ENCODE measurements around the gene GBA2.

The GBA2 gene

DNA sequence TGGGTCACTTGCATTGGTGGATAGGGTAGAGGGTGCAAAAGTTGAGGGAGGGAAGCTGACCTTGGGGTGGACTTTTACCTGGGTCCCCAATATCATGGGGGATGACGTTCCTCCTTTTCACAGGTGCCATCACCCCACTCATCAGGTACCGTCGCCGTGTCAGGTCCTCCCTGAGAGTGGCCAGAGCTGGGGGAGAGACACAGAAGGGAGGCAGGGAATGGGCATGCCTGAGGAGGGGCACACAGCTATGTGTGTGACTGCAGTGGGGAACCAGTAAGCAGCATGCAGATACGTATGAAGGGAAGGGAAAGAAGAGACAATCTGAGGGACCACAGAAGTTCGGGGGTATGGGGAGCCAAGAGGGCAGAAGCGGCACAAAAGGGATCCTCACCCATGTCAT lies 10.1 kb downstream of the GBA2 start:
- no peak for FAIRE-seq
- DNase-seq (ENCODE audit: low spot score): no peak

DNA sequence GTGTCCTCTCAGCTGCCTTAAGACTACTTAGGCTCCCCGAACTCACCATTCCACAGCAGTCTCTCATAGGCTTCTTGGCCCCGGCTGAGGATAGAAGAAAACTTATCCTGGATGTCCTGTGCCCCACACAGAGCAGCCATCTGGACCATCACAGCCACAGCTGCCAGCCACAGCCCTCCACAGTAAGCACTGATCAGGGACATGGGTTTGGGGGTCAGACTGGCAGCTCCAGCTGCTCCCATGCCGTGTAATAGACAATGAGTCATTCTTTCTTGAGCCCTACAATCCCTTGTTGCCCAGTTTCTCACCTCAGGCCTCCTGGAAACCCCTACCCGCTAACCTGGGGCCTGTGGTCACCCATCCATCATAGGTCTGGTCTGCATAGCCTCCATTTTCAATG lies 10.8 kb downstream of the GBA2 start:
- DNase-seq (ENCODE audit: low spot score): no peak
- FAIRE-seq: no peak

DNA sequence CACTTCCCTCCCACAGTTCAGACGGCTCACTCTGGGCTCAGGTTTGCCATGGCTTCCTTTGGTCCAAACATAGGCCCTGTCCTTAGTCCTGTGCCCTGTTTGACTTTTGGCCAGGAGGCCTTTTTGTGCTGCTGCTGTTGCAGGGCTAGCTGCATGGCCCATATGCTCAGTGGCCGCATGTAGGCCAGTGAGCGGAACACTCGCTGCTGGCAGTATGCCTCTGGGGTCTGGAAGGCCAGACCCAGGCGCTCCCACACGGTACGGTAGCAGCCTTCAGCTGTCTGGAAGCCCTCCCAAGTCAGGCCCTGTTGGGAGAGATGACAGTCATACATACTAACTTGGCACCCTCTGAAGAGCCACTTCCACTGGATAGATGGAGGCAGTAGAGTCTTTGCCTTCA lies 11.9 kb downstream of the GBA2 start:
- FAIRE-seq (no peak), DNase-seq (ENCODE audit: low spot score) (no peak)

DNA sequence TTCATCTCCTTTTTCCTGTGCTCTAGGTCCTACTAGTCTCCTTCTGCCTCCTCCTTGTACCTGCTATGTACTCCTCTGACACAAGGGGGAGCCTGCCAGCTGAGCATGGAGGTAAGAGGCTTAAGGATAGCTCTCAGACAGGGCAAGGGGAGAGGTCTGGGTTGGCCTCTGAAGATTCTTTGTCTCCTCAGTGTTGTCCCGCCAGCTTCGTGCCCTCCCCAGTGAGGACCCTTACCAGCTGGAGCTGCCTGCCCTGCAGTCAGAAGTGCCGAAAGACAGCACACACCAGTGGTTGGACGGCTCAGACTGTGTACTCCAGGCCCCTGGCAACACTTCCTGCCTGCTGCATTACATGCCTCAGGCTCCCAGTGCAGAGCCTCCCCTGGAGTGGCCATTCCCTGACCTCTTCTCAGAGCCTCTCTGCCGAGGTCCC lies 12.8 kb downstream of the GBA2 start:
- FAIRE-seq (no peak), DNase-seq (ENCODE audit: low spot score) (peak; percentile 57)

DNA sequence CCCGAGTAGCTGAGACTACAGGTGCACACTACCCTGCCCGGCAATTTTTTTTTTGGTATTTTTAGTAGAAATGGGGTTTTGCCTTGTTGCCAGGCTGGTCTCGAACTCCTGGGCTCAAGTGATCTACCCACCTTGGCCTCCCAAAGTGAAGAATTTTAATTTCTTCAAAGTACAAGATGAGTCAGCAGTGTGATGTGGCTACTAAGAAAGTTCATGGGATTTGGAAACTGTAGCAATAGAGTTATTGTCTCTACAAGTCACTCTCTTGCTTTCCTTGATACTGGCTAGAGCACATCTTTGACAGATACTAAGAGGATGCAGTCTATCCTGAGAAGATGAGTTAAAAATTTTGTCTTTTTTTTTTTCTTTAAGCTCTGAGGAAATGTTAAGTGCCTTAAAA lies 14.9 kb downstream of the GBA2 start:
- DNase-seq (ENCODE audit: low spot score) (no peak), FAIRE-seq (no peak)

DNA sequence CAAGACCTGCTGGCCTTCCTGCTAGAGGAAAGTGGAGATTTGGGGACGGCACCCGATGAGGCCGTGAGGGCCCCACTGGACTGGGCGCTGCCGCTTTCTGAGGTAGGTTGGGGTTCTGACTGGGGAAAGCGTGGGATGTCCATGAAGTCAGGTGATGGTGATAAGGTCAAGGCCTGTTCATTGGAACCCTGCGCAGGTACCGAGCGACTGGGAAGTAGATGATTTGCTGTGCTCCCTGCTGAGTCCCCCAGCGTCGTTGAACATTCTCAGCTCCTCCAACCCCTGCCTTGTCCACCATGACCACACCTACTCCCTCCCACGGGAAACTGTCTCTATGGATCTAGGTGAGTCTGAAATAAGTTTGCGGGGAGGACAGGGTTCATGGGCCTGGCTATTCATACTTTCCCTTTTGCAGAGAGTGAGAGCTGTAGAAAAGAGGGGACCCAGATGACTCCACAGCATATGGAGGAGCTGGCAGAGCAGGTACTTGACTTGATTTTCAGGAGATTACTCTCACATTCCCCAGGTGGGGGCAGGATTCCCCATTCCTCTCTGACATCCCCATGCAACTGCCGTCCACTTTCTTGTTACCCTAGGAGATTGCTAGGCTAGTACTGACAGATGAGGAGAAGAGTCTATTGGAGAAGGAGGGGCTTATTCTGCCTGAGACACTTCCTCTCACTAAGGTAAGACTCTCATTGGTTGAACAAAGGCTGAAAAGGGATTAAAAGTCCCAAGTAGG lies 16.1 kb downstream of the GBA2 start:
- DNase-seq (ENCODE audit: low spot score) (peak; percentile 68), FAIRE-seq (peak; percentile 7)

DNA sequence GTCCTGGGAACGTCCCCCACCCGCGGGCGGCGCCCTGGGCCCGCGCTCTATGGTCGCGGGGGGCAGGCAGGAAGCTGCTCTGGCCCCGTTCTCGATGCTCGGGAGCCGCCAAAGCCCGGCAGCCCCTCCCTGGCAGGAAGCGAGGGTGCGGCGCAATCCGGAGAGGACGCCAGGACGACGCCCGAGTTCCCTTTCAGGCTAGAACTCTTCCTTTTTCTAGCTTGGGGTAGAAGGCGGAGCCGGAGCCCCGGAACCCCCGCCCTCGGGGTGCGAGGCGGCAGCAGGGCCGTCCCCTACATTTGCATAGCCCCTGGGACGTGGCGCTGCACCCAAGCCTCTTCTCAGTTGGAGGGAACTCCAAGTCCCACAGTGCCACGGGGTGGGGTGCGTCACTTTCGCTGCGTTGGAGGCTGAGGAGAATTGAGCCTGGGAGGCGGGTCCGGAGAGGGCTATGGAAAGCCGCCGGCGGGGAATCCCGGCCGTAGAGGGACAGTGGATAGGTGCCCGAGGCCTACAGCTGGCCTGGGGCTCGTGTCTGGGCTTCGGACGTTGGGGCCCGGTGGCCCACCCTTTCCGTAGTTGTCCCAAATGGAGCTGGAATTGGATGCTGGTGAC lies 16.7 kb downstream of the GBA2 start, which contains the start of the genes CREB3 and TLN1:
TSS of gene CREB3 (plus strand) at position 482 of the 615 bp plus-strand sequence. CDS start at position 589, 107 bp downstream.
TSS of gene TLN1 (minus strand) at position 11 of the 615 bp plus-strand sequence. CDS start 6,501 bp downstream, outside the sequence.
- peak; percentile 83 for FAIRE-seq
- DNase-seq (ENCODE audit: low spot score): peak; percentile 93

DNA sequence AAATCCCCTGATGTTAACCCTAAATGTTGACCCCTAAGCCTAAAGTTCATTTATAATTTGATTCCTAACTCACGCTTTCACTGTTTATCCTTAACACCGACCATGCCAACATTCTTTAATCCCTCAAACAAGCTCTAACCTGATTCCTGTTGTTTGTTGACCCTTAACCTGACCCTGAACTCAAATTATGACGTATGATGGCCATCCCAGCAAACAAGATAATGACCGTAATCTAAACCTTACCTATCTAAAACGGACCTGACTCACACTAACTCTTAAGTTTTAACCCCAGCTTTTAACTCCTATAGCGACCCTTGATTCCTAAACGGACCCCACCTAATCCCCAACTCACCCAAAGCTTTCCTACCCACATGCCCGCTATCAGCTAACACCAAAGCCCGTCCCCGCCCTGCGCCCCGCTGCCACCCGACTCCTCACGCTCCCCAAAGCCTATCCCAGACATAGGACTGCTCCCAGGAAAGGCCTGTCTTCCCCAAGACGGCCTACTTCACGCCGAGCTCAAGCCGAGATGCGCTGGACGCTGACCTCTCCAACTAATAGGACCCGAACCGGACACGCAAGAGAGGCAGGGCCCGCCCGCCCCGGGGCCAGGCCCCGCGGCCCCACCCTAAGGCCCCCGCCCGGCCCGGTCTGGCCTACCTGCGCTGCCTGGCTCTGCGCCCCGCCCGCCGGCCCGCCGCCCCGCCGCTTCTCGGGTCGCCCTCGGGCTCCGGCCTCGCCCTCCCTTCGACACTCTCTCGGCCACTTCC lies 17.4 kb downstream of the GBA2 start:
- DNase-seq (ENCODE audit: low spot score) (peak; percentile 16), FAIRE-seq (no peak)

DNA sequence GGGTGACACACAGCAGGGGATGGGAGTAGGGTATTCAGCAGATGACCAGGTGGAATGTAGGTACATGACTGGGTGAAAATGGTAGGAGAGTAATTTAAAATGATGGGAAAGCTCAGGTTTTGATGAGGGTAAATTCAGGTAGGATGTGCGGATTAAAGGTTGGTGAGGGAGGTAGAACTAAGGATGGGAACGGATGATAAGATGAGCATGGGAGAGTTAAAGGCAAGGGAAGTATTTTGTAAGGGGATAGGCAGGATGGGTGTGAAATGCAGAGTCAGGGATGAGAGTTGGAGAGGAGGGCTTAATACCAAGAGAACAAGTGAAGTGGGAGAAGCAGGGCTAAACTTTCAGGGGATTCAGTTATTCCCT lies 18.6 kb downstream of the GBA2 start:
- FAIRE-seq: no peak
- DNase-seq (ENCODE audit: low spot score): no peak

DNA sequence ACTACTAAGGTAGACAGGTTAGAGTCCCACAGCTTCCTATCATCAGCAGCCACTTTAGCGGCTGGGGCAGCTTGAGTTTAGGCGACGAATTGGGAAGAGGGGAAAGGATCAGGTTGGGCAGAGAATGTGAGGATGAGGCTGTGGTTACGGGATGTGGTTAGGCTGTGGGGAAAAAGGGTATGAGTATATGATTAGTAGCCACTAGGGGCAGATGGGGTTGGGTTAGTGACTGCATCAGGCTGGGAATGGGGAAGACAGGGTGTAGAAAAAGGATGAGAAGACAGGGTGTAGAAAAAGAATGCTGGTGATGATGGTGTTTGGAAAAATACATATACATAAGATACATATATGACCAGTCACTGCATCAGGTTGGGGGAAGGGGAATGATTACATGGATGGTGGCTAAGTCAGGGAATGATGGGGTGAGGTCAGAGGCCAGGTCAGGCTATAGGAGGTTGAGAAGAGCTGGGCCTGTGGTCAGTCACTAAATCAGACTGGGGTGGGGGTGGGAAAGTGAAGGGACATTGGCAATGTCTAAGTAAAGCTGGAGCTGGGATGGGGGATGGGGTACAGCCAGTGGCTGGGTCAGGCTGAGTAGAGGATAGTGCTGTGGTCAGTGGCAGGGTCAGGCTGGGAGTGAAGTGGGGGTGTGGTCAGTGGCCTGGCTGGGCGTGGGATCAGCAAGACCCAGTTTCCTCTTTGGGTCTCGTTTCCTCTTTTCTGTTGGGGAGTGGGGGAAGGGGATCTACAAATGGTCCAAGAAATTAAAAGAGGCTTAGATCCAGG lies 19.1 kb downstream of the GBA2 start:
- peak; percentile 74 for FAIRE-seq
- DNase-seq (ENCODE audit: low spot score): peak; percentile 83

DNA sequence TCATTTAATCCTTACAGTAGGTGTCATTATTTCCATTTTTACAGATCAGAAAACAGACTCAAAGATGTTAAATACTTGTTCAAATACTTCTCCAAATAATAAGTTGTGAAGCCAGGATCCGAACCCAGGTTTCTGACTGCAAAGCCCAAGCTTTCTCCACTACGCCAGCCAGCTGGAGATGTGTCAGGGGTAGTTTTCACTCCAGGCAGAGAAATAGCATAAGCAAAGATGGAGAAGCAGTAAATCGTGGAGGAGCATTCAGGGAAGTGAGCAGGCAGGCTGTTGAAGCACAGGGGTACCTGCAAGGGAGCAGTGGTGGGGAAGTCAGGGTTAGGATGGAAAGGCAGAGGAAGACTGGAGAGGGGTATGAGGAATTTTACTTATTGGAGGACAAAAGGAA lies 19.9 kb downstream of the GBA2 start:
- DNase-seq (ENCODE audit: low spot score) (no peak), FAIRE-seq (no peak)

DNA sequence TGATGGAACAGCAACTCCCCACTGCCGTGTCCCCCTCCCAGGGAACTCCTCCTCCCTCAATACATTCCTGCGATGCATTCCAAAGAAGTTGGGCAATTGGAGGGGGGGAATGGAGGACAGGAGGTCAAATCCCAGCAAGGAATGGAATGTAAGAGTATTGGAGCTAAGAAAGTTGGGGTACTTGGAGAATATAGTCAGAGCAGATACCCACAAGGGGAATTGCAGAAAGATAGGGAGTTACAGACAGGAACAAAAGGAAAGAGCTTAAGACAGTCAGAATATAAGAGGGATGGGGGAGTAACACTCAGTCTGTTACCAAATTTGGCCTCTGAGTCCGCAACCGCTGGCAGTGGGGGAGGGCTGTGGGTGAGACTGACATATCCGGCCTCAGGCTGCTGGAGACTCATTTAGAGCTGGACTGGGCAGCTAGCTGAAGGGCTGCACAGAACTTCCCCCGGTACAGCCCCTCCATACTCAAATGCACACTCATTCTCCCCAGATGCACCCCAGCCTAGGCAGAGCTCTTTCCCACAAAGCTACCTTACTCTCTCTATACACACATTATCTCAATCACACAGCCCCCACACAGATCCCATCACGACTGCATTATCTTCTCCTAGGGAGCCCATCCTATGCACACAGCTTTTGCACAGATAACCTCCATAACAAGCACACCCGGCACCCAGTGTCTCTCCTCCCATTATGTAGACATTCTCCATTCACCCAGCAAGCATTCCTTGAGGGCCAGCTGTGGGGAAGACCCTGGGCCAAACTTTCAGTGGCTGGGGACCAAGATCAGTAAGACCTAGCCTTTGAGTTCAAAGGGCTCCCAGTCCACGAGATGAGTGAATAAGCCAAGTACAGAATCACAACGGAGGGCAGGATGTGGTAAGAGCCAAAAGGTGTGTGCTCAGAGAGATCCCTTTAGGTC lies 20.7 kb downstream of the GBA2 start:
- DNase-seq (ENCODE audit: low spot score): peak; percentile 69

DNA sequence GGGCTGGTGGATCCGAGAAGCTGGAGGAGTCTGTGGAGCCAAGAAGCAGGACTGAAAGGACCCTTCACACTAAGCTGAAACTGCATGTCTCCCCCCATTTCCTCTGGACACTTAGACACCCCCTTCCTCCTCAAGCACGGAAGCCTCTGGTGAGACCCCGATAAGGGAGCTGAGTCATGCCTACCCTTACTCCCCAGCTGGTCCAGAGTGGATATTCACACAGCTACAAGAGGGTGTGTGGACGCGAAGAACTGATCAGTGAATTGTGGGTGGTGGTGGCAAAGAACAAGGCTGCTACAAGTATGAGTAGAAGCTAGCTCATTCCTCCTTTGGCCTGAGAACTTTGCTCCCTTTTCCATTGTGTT lies 21.4 kb downstream of the GBA2 start:
- peak; percentile 14 for FAIRE-seq
- no peak for DNase-seq (ENCODE audit: low spot score)

More for the DNA sequence above, 20.7 kb downstream of the GBA2 start:
- no peak for FAIRE-seq

DNA sequence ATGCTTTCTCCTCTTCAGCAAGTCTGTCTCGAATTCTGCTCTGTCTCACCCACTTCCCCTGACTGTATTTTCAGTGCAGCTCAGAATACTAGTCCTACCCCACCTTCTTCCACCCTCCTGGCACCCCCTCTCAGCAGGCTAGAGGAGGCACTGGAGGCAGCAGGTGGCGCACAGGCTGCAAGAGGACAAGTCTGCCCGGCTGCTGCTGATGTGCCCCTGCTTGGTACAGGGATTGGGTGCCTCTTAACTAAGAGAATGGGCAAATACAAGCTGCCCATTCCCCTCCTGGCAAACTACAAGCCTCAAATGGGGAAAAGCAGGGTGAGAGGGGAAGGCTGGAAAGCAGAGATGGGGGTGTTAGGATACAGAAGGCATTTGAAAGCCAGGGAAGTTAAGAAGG lies 22.1 kb downstream of the GBA2 start:
- FAIRE-seq (no peak), DNase-seq (ENCODE audit: low spot score) (no peak)

DNA sequence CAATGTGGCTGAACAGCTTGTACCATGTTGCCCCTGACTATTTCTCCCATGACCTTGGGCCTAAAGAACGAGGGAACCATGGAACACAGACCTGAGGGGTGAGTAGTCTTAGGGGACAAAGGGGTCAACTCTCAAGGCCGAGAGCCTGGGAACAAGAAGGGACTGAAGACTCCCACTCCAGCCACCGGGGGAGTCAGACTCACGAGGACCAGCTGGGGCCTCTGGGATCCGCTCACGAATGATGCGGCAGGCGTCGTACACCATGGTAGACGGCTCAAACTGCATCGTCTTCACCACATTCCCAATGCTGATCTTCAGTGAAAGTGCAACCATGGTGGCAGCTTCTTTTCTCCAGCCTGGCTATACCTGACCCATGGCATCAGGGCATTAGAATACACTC lies 23.7 kb downstream of the GBA2 start:
- no peak for FAIRE-seq
- DNase-seq (ENCODE audit: low spot score): no peak

DNA sequence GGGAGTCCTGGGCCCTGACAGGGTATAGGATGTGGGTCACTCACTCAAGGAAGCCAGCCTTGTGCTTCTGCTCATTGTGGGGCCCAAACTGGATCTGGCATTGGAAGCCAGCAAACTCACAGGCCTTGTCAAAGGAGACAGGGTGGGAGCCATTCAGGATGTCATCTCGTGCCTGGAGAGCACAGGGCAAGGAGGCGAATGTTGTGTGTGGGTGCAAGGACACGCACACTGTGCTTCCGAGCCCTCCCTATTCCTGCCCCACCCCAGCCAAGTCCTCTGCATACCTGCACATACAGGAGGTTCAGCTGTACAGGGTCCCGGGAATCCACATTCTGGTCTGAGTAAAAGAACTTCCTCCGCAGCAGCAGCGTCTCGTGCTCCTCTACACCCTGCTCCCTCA lies 25.1 kb downstream of the GBA2 start:
- DNase-seq (ENCODE audit: low spot score) (no peak), FAIRE-seq (no peak)

DNA sequence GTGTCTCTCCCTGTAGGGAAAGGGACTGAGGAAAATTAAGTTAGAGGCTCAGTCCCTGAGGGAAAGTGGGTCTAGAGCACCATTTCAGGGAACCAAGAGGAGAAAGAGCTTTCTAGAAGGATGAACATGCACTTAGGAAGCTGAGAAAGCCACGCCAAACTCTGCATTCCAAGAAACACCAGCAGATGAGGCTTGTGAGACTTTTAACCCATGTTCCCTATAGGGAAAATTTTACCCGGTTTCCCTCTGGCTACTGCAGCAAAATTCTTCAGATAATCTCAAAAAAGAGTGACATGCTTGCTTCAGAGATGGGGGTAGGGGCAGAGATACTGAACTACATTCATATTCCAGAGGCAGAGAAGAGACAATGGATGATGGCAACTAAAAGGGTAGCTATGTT lies 25.6 kb downstream of the GBA2 start:
- FAIRE-seq: no peak
- DNase-seq (ENCODE audit: low spot score): no peak

DNA sequence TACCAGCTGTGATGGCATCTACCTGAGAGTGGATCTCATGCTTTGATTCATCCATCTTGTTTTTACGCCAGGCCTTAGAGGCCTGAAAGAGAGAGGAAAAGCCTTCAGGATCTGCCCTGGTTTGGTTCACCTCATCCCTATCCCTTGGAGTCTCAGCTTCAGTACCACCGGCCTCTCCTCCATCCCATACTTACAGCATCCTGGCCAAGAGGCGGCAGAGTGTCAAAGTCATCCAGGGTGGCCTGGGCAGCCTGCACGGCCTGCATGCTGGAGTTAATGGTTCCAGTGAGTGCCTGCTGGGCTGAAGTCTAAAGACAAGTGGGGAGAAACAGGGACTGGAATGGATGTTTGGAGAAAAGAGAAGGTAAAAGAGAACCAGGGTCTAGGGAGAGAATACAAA lies 29.5 kb downstream of the GBA2 start:
- DNase-seq (ENCODE audit: low spot score) (no peak), FAIRE-seq (no peak)

DNA sequence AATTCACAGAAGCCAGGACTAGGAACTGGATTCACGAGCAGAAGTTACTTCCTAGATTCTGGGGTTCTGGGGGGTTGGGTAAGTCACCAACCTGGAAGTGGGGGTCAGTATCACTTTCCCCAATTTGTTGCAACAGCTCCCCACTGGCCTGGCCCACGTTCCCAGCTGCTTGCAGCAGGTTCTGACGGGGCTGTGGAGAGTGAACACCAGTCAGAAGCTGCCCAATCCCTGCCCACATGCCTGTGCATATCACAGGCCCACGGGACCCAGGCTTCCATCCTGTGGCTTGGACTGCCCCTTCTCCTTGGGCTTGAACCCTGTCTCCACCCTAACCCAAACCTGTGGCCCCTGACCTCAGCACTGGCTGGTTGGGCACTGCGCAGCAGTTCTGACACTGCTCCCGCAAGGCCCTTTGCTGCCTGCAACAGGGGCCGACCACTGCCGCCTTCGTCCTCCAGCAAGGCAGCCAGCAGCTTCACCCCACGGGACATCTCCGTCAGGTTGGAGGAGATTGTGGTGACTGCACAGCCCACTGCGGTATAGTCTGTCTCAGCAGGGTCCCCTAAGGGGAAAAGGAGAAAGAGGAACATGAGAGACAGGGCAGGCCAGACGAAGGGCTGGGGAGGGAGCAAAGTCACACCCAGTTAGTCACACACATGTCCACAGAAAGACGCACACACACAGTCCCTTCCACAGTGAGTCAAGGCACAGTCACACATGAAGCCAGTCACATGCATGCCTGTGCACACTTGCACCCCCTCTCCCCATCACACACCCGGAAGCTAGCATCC lies 30.1 kb downstream of the GBA2 start:
- no peak for FAIRE-seq
- no peak for DNase-seq (ENCODE audit: low spot score)

Data from RCC 7860 (cell line).